Stimulated activated memory B cell treated with anti-CD40 and anti-IgM and Interleukin-4, amounts not matched to agents 10 μg/mL and 1 μg/mL and 100 μg/mL, for 72 hours (primary cell): Measurements from ENCODE around the gene NKX3-2.

Experiments used
- ATAC-seq: fragments of 150-1000 bp; cut with Tn5 transposase; 2 replicates; pipeline ENCODE4 v1.10.0; 2021
- H3K27ac Mint-ChIP-seq: one replicate; pipeline ENCODE4 v1.8.0; 2022; ENCODE audit warnings: mild to moderate bottlenecking, mixed read lengths
- H3K27me3 Mint-ChIP-seq: one replicate; pipeline ENCODE4 v1.8.0; 2022; ENCODE audit warnings: mixed read lengths
- H3K36me3 Mint-ChIP-seq: one replicate; pipeline ENCODE4 v1.8.0; 2022; ENCODE audit warnings: mixed read lengths
- H3K4me1 Mint-ChIP-seq: one replicate; pipeline ENCODE4 v1.8.0; 2022; ENCODE audit warnings: mixed read lengths
- H3K4me3 Mint-ChIP-seq: one replicate; pipeline ENCODE4 v1.8.0; 2022; ENCODE audit warnings: mild to moderate bottlenecking, moderate library complexity, mixed read lengths
- H3K9me3 Mint-ChIP-seq: one replicate; pipeline ENCODE4 v1.8.0; 2022; ENCODE audit warnings: mixed read lengths

The NKX3-2 gene

DNA sequence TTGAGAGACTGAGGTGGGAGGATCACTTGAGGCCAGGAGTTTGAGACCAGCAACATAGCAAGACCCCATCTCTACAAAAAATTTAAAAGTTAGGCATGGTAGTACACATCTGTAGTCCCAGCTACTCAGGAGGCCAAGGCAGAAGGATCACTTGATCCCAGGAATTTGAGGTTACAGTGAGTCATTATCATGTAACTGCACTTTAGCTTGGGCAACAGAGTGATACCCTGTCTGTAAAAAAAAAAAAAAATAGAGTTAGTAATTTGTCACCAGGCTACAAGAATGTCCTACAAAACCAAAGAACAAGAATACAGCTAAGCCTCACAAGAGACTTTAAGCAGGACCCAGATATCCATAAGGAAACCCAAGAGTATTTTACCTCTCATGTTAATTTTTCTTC, 33.2 kb downstream of the NKX3-2 start:
- ATAC-seq, result no peak
- H3K36me3 Mint-ChIP-seq, result no peaks in the 10 kb centered on the region

GRCh38 chr4:13509442-13509841, 34.9 kb downstream of the NKX3-2 start:
- Mint-ChIP-seq H3K27me3 (peaks cover 28% of the 10 kb centered on the region), H3K36me3 (no peaks in the 10 kb centered on the region), H3K27ac (no peak overlapping the region), H3K9me3 (peaks cover 3% of the 10 kb centered on the region), H3K4me1 (no peaks in the 10 kb centered on the region), H3K4me3 (no peak overlapping the region)
- ATAC-seq, result no peak

More for the DNA sequence above, 33.2 kb downstream of the NKX3-2 start:
- peaks cover 34% of the 10 kb centered on the region for H3K27me3 Mint-ChIP-seq
- no peak overlapping the region for H3K27ac Mint-ChIP-seq
- no peak overlapping the region for H3K4me3 Mint-ChIP-seq
- H3K9me3 Mint-ChIP-seq, result peaks cover 3% of the 10 kb centered on the region
- no peaks in the 10 kb centered on the region for H3K4me1 Mint-ChIP-seq

- Mint-ChIP-seq H3K4me1 (no peaks in the 10 kb centered on the region), H3K9me3 (peaks cover 3% of the 10 kb centered on the region), H3K27me3 (peaks cover 21% of the 10 kb centered on the region), H3K27ac (no peak overlapping the region), H3K4me3 (no peak overlapping the region), H3K36me3 (no peaks in the 10 kb centered on the region)
- no peak for ATAC-seq
These were observed 39.9 kb downstream of the NKX3-2 start for GRCh38 chr4:13504374-13504773.

GRCh38 chr4:13498469-13498868, 45.8 kb downstream of the NKX3-2 start:
- Mint-ChIP-seq H3K4me1 (peaks cover 5% of the 10 kb centered on the region), H3K27me3 (peaks cover 31% of the 10 kb centered on the region), H3K4me3 (no peak overlapping the region), H3K36me3 (no peaks in the 10 kb centered on the region), H3K9me3 (no peaks in the 10 kb centered on the region), H3K27ac (no peak overlapping the region)
- ATAC-seq, result no peak

- no peak overlapping the region for H3K27ac Mint-ChIP-seq
- peaks cover 5% of the 10 kb centered on the region for H3K4me1 Mint-ChIP-seq
- no peak for ATAC-seq
- H3K36me3 Mint-ChIP-seq, result no peaks in the 10 kb centered on the region
- peaks cover 24% of the 10 kb centered on the region for H3K27me3 Mint-ChIP-seq
- no peak overlapping the region for H3K4me3 Mint-ChIP-seq
- H3K9me3 Mint-ChIP-seq, result no peaks in the 10 kb centered on the region
These were observed 47.7 kb downstream of the NKX3-2 start for GRCh38 chr4:13496605-13497004.

- Mint-ChIP-seq H3K4me3 (no peak overlapping the region), H3K9me3 (no peaks in the 10 kb centered on the region), H3K4me1 (peaks cover 5% of the 10 kb centered on the region), H3K27ac (no peak overlapping the region), H3K27me3 (peaks cover 27% of the 10 kb centered on the region), H3K36me3 (no peaks in the 10 kb centered on the region)
- ATAC-seq, result no peak
These were observed 48.6 kb downstream of the NKX3-2 start for GRCh38 chr4:13495753-13496152.

DNA sequence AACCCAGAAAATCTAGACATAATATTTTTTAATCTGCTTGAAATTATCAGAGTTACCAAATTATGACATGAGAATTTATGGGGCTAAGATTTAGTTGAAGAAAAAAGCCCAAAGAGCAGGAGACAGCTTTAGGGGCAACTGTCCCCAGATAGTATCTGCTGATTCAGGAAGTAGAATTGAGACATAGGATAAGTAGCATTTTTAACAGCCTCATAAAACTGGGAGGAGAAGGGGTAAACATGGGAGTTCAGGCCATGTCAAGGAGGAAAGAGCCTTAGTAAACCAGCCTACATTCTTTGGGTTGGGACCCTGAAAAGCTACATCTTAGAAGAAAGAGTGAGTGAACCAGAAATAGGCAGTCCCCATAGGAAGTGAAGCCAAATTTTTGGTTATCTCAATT, 50.5 kb downstream of the NKX3-2 start:
- ATAC-seq, result no peak
- peaks cover 5% of the 10 kb centered on the region for H3K4me1 Mint-ChIP-seq
- H3K4me3 Mint-ChIP-seq, result no peak overlapping the region
- peaks cover 39% of the 10 kb centered on the region for H3K27me3 Mint-ChIP-seq
- no peak overlapping the region for H3K27ac Mint-ChIP-seq
- no peaks in the 10 kb centered on the region for H3K36me3 Mint-ChIP-seq
- H3K9me3 Mint-ChIP-seq, result no peaks in the 10 kb centered on the region

GRCh38 chr4:13492747-13493146, 51.6 kb downstream of the NKX3-2 start:
- no peaks in the 10 kb centered on the region for H3K36me3 Mint-ChIP-seq
- H3K4me1 Mint-ChIP-seq, result no peaks in the 10 kb centered on the region
- no peak for ATAC-seq
- no peak overlapping the region for H3K4me3 Mint-ChIP-seq
- peaks cover 50% of the 10 kb centered on the region for H3K27me3 Mint-ChIP-seq
- H3K9me3 Mint-ChIP-seq, result no peaks in the 10 kb centered on the region
- H3K27ac Mint-ChIP-seq, result no peak overlapping the region
